ENCODE results near the gene AEBP1. TPM values are rescaled to one million over a fixed set of nuclear protein-coding genes. Genes with fewer than 3 reads are reported as not detected.

Gene AEBP1
- total RNA-seq, 2 experiments from 2014 or later = 35.0 to 64.2 TPM

DNA sequence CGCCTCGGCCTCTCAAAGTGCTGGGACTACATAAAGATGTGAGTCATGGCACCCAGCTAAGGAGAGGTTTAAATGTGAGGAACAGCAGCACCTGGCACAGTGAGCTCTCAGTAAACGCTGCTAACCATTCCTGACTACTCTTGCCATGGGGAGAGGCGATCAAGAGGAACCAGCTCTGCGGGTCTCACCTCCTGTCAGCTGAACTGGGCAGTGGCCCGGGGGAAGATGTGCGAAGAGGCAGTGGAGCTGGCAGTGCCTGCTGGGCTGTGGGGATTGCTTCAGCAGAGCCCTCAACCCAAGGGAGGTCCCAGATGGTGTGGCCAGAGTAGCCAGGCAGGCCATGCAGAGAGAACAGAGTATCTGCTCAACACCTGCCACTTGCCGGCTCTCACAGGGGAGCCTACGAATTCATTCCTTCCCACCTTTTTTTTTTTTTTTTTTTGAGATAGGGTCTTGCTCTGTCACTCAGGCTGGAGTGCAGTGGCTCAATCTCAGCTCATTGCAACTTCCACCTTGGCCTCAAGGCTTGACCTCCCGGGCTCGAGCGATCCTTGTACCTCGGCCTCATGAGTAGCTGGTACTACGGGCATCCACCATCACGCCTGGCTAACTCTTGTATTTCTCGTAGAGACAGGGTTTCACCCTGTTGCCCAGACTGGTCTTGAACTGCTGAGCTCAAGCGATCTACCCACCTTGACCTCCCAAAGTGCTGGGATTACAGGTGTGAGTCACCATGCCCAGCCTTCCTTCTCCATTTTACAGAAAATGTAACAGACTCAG is 28.7 kb upstream of the AEBP1 start:
- no peak for TF ChIP-seq EZH2phosphoT487 (IDR thresholded peaks at IDR 0.05; ENCODE audit: borderline replicate concordance, low read depth, low read length)
- TF ChIP-seq, protein P1, sequence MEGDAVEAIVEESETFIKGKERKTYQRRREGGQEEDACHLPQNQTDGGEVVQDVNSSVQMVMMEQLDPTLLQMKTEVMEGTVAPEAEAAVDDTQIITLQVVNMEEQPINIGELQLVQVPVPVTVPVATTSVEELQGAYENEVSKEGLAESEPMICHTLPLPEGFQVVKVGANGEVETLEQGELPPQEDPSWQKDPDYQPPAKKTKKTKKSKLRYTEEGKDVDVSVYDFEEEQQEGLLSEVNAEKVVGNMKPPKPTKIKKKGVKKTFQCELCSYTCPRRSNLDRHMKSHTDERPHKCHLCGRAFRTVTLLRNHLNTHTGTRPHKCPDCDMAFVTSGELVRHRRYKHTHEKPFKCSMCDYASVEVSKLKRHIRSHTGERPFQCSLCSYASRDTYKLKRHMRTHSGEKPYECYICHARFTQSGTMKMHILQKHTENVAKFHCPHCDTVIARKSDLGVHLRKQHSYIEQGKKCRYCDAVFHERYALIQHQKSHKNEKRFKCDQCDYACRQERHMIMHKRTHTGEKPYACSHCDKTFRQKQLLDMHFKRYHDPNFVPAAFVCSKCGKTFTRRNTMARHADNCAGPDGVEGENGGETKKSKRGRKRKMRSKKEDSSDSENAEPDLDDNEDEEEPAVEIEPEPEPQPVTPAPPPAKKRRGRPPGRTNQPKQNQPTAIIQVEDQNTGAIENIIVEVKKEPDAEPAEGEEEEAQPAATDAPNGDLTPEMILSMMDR (conservative IDR thresholded peaks at IDR 0.05; ENCODE audit: low read length) = no peak
- Histone ChIP-seq H3K9me2 (ENCODE audit: insufficient read depth, low read length) (no peaks in the 10 kb centered on the region), H3K36me3 (ENCODE audit: insufficient read depth, low read length) (peaks cover 99% of the 10 kb centered on the region), H3K79me2 (ENCODE audit: insufficient read depth, low read depth, low read length) (peaks cover 7% of the 10 kb centered on the region; the same call in 1 of the 2 replicates), H3K9me3 (ENCODE audit: low read length) (no peaks in the 10 kb centered on the region), H4K20me1 (ENCODE audit: insufficient read depth, low read length) (no peaks in the 10 kb centered on the region; the same call in 1 of the 2 replicates), H2AFZ (ENCODE audit: low read length) (no peak overlapping the region), H3K4me2 (ENCODE audit: low read length) (no peak overlapping the region), H3K4me3 (ENCODE audit: low read depth, low read length, poor library complexity, severe bottlenecking) (no peak overlapping the region), H3K27ac (ENCODE audit: low read depth, low read length, poor library complexity, severe bottlenecking) (no peak overlapping the region), H3K4me1 (ENCODE audit: insufficient read depth, low read length, poor library complexity, severe bottlenecking) (peaks cover 33% of the 10 kb centered on the region)
- intact Hi-C loops (cut with micrococcal nuclease; ENCODE audit: unreplicated experiment) = no loop called here
- BruUV-seq (replicated peaks) = TSS peak; percentile 4
- ChIA-PET POLR2A (interaction anchor here (0.5 to 1.5 kb wide), 8 partner anchors 25 to 126 kb away, joined by 3 to 8 read pairs (median 4); no protein-coding TSS in a partner anchor), CTCF (ENCODE audit: unreplicated experiment) (no interaction called here)
- DNase-seq (ENCODE audit: low spot score) = no peak

DNA sequence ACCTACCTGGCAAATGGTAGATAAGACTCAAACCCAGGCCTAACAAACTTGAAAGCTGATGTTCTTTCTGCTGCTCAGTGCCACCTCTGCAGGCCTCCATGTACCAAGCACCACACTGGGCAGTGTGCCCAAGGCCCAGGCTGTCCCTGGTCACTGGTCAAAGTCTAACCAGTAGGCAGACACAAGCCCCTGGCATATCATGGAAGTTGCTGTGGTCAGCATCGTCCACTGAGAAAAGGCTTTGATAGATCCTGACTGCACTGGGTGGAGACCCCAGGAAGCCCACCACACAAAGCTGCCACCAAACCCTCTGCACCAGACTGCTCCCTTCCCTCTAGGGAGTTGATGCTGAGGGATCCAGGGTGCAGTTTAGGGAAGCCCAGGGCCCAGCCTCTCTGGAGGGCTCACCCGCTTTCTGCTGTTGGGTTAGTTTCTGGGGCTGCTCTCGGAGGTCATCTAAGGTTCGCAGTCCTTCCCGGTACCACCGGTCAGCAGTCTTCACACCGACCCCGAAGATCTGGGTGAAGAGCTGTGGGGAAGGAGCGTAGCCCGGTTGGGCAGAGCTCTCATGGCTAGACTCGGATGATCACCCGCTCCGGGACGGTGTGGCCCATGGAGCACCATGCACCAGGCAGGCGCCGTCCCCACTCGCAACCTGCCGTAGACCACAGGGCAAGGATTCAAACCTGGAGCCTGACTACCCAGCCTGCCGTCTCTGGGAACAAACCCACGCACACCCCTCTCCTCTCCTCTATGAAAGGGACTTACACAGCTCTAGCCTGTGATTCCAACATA is 27.8 kb upstream of the AEBP1 start:
- Histone ChIP-seq H4K20me1 (ENCODE audit: insufficient read depth, low read length) (no peaks in the 10 kb centered on the region; the same call in 1 of the 2 replicates), H3K4me2 (ENCODE audit: low read length) (no peak overlapping the region), H3K9me3 (ENCODE audit: low read length) (no peaks in the 10 kb centered on the region), H3K9me2 (ENCODE audit: insufficient read depth, low read length) (no peaks in the 10 kb centered on the region), H3K36me3 (ENCODE audit: insufficient read depth, low read length) (peaks cover 100% of the 10 kb centered on the region), H3K27ac (ENCODE audit: low read depth, low read length, poor library complexity, severe bottlenecking) (no peak overlapping the region), H3K4me1 (ENCODE audit: insufficient read depth, low read length, poor library complexity, severe bottlenecking) (peaks cover 39% of the 10 kb centered on the region), H2AFZ (ENCODE audit: low read length) (no peak overlapping the region), H3K79me2 (ENCODE audit: insufficient read depth, low read depth, low read length) (peaks cover 16% of the 10 kb centered on the region; the same call in 1 of the 2 replicates), H3K4me3 (ENCODE audit: low read depth, low read length, poor library complexity, severe bottlenecking) (no peak overlapping the region)
- BruUV-seq (replicated peaks) = no TSS peak
- TF ChIP-seq, protein P1 (conservative IDR thresholded peaks at IDR 0.05; ENCODE audit: low read length) = no peak
- TF ChIP-seq EZH2phosphoT487 (IDR thresholded peaks at IDR 0.05; ENCODE audit: borderline replicate concordance, low read depth, low read length) = no peak
- intact Hi-C loops (cut with micrococcal nuclease; ENCODE audit: unreplicated experiment) = no loop called here
- no peak for DNase-seq (ENCODE audit: low spot score)
- CTCF ChIA-PET (ENCODE audit: unreplicated experiment) = no interaction called here
- POLR2A ChIA-PET = interaction anchor here (0.5 to 1.5 kb wide), 5 partner anchors 25 to 125 kb away, joined by 3 to 8 read pairs (median 4); no protein-coding TSS in a partner anchor

Measured in OCI-LY7 (cell line).